GM12864 (cell line): ENCODE results near the gene CHRNA9.
"Not testable (repeated sequence)": the region's sequence is repeated elsewhere in the genome, so short reads cannot be mapped to it uniquely, and the experiment has no call there.

Experiments used
- DNase-seq: peaks from one replicate; pipeline ENCODE4 v3.0.0-alpha.2; 2011; ENCODE audit warnings: low read depth
- H3K4me3 ChIP-seq: 2 replicates; pipeline ENCODE4 v1.5.1; 2011; ENCODE audit warnings: mild to moderate bottlenecking, low read depth, low read length, control low read depth
- CTCF ChIP-seq: IDR thresholded peaks from 2 replicates; pipeline ENCODE4 v1.5.1; 2011; ENCODE audit warnings: low read depth, mild to moderate bottlenecking, moderate library complexity, low read length, control low read depth, inconsistent platforms; ENCODE audit errors: missing control alignments

Gene CHRNA9

GRCh38 chr4:40334591-40335524 lies at the start of gene CHRNA9:
Gene CHRNA9 (plus strand): TSS chr4:40335333. CDS start chr4:40335468, 135 bp downstream.
- TF ChIP-seq CTCF = no peak
- H3K4me3 ChIP-seq = no peak within 1 kb of the TSS
- DNase-seq = no peak

- no peak for DNase-seq
- no peak for TF ChIP-seq CTCF
- no peak overlapping the region for H3K4me3 ChIP-seq
These were observed 49.4 kb upstream of the CHRNA9 start for GRCh38 chr4:40285692-40286091.

- no peak for TF ChIP-seq CTCF
- DNase-seq = no peak
- no peak overlapping the region for H3K4me3 ChIP-seq
These were observed 46.6 kb upstream of the CHRNA9 start for GRCh38 chr4:40288566-40288965.

- no peak overlapping the region for H3K4me3 ChIP-seq
- TF ChIP-seq CTCF = no peak
- DNase-seq = no peak
These were observed 45.6 kb upstream of the CHRNA9 start for GRCh38 chr4:40289366-40290188.

GRCh38 chr4:40290611-40291186 lies 44.4 kb upstream of the CHRNA9 start:
- DNase-seq, H3K4me3 ChIP-seq: not testable (repeated sequence)

- no peak for DNase-seq
- H3K4me3 ChIP-seq = no peak overlapping the region
- TF ChIP-seq CTCF = no peak
These were observed 42.8 kb upstream of the CHRNA9 start for GRCh38 chr4:40292313-40292759.

- no peak overlapping the region for H3K4me3 ChIP-seq
- no peak for TF ChIP-seq CTCF
- DNase-seq = no peak
These were observed 40.8 kb upstream of the CHRNA9 start for GRCh38 chr4:40294339-40294738.

- not testable (repeated sequence) for DNase-seq, H3K4me3 ChIP-seq
These were observed 40.1 kb upstream of the CHRNA9 start for GRCh38 chr4:40295030-40295429.
